Prostate gland (tissue), 2 donors: ENCODE results near the gene TSPAN18. TPM values are rescaled to one million over a fixed set of nuclear protein-coding genes. Genes with fewer than 3 reads are reported as not detected.

ENCODE experiments used
- DNase-seq: peaks from one replicate; pipeline ENCODE4 v3.0.0-alpha.2; 2019; ENCODE audit warnings: low spot score
- H3K27ac ChIP-seq, 2 donors: fragments of 200-600 bp; sonication (generic); 2 replicates each; pipeline ENCODE4 v1.5.1; 2017 to 2019
- H3K27me3 ChIP-seq: fragments of 200-600 bp; sonication (generic); replicated peaks from 2 replicates; pipeline ENCODE4 v1.5.1; 2019; ENCODE audit not compliant: insufficient read depth
- H3K36me3 ChIP-seq, 2 donors: fragments of 200-600 bp; sonication (generic); 1 replicate in 1 of 2; 2 replicates in 1 of 2; pipeline versions ENCODE4 v1.5.1 to v1.8.1; 2017 to 2019
- H3K4me1 ChIP-seq: fragments of 200-600 bp; sonication (generic); replicated peaks from 2 replicates; pipeline ENCODE4 v1.5.1; 2019
- H3K4me3 ChIP-seq, 2 donors: fragments of 200-600 bp; sonication (generic); 2 replicates each; pipeline ENCODE4 v1.5.1; 2017 to 2019
- H3K9me3 ChIP-seq: fragments of 200-600 bp; sonication (generic); 2 replicates; pipeline ENCODE4 v1.5.1; 2017
- POLR2A ChIP-seq: fragments of 450-650 bp; IDR thresholded peaks from one replicate; pipeline ENCODE4 v1.6.1; 2016; ENCODE audit warnings: antibody characterized with exemption, mild to moderate bottlenecking
- POLR2AphosphoS5 ChIP-seq: sonication (generic); formaldehyde crosslinking; IDR thresholded peaks from one replicate; pipeline ENCODE4 v1.6.1; 2017; ENCODE audit warnings: antibody characterized with exemption
- WGBS: methylation state at CpG from one replicate; pipeline ENCODE4 v1.1.5; 2018; 5-methylcytosine and 5-hydroxymethylcytosine counted together
- intact Hi-C: fragments of 100-400 bp; cut with DNase I; formaldehyde crosslinking; loops from one replicate; pipeline ENCODE4 v1.14.2; 2022
- total RNA-seq, 2 donors: library from RNA; depleted of rRNA; stranded (reverse); fragments of >200 nt; gene quantifications; one replicate each; pipeline ENCODE4 v1.1.0, GENCODE V29; 2016
- TF ChIP-seq, protein P1 (sequence below), 4 experiments: fragments of 200-600 bp in 2 of 4; fragments of 450-650 bp in 2 of 4; sonication (generic) in 2 of 4; IDR thresholded peaks; 1 replicate in 3 of 4; 2 replicates in 1 of 4; pipeline ENCODE4 v1.5.1; 2016 to 2019; ENCODE audit warnings: antibody characterized with exemption in 4 of 4, mild to moderate bottlenecking in 2 of 4, moderate library complexity in 2 of 4

The TSPAN18 gene
- total RNA-seq, 2 donors from 2014 or later, result 4.1 to 6.6 TPM

DNA sequence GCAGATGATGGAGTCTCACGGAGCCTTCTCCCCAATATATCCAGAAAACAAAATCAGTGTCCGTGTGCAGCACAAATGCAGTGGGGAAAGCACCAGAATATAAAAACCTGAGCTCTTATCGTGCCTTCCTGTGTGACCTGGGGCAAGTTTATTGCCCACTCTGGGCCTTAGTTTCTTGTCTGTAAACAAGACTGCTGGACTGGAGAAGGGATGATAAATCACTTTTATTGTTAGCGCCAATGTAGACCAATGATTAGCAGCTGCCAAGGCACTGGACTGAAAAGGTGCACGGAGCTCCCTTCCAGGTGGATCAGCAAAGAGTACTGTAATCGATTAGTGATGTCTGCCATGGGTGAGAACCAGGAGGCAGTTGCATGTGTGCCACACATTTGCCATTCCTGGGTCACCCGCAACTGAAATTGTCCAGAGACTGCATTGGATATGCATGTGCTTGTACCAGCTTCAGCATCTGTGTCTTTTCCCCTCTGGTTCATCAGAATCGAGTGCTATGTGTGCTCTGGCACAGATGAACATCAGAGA lies 89.2 kb downstream of the TSPAN18 start:
- Histone ChIP-seq H3K9me3 (no peaks in the 10 kb centered on the region), H3K27ac (no peak overlapping the region), H3K4me1 (no peaks in the 10 kb centered on the region), H3K4me3 (no peak overlapping the region), H3K27me3 (no peaks in the 10 kb centered on the region), H3K36me3 (no peaks in the 10 kb centered on the region)
- 93% methylated on average over 8 of the region's 8 CpGs for WGBS
- DNase-seq, result no peak
- TF ChIP-seq, protein P1, sequence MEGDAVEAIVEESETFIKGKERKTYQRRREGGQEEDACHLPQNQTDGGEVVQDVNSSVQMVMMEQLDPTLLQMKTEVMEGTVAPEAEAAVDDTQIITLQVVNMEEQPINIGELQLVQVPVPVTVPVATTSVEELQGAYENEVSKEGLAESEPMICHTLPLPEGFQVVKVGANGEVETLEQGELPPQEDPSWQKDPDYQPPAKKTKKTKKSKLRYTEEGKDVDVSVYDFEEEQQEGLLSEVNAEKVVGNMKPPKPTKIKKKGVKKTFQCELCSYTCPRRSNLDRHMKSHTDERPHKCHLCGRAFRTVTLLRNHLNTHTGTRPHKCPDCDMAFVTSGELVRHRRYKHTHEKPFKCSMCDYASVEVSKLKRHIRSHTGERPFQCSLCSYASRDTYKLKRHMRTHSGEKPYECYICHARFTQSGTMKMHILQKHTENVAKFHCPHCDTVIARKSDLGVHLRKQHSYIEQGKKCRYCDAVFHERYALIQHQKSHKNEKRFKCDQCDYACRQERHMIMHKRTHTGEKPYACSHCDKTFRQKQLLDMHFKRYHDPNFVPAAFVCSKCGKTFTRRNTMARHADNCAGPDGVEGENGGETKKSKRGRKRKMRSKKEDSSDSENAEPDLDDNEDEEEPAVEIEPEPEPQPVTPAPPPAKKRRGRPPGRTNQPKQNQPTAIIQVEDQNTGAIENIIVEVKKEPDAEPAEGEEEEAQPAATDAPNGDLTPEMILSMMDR (IDR thresholded peaks at IDR 0.05), result no peak
- no peak for TF ChIP-seq POLR2A
- TF ChIP-seq POLR2AphosphoS5, result no peak
- intact Hi-C loops, result no loop called here

DNA sequence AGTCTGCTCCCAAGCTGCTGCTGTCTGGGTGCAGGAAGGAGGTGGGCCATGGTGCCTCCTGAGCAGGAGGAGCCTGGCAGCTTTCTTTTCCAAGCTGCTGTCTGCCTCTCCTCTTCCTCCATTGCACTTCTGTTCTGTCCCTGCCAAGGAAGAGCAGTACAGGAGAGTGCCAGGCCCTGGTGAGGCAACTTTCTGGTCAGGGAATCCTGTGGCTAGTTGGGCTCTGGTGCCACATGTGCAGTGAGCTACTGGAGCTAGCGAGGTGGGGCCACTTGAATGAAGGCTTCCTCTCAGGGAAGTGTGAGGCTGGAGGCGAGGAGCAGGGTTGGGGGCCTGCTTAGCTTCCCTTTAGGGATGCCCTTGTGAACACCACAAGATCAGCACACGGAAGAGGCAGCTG lies 90.0 kb downstream of the TSPAN18 start:
- intact Hi-C loops, result no loop called here
- H3K27ac ChIP-seq, result no peak overlapping the region

DNA sequence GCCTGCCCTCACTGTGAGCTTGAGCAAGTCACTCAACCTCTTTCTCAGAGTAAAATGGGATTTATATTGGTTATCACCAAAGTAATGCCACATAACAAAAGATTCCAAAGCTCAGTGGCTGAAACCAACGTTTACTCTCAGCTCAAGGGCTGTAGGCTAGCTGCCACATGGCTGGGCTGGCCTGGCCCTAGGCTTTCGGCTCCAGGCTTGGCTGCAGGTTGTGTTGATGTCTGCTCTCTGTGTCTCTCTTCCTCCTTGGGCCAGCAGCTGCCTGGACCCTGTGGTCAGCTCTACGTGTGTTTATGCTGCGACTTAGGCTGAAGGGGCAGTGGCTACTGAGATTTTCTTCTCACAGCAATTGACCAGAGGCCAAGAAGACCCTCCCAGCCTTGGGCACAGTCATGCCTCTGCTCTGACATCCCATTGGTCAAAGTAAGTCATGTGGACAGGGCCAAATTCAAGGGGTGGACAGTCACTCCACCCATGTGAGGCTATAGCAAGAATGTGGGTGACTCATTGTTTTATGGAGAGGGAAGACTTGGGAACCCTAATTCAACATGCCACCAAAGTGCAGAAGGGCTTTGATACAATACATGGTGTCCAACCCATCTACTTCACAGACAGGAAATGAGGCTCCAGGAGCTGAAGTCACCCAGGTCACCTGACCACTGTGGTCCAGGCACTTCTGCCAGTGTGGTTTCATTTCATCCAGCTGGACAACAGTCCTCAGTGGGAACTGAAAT lies 90.6 kb downstream of the TSPAN18 start:
- DNase-seq, result no peak
- no peaks in the 10 kb centered on the region for H3K4me1 ChIP-seq
- no peaks in the 10 kb centered on the region for H3K36me3 ChIP-seq
- intact Hi-C loops, result no loop called here
- no peak overlapping the region for H3K27ac ChIP-seq
- WGBS, result 78% methylated on average over 4 of the region's 4 CpGs
- no peak overlapping the region for H3K4me3 ChIP-seq
- H3K9me3 ChIP-seq, result no peaks in the 10 kb centered on the region
- no peaks in the 10 kb centered on the region for H3K27me3 ChIP-seq
- TF ChIP-seq POLR2A, result no peak
- TF ChIP-seq, protein P1 (IDR thresholded peaks at IDR 0.05), result no peak
- TF ChIP-seq POLR2AphosphoS5, result no peak

More for the DNA sequence above, 90.0 kb downstream of the TSPAN18 start:
- DNase-seq, result no peak
- Histone ChIP-seq H3K4me3 (no peak overlapping the region), H3K9me3 (no peaks in the 10 kb centered on the region), H3K4me1 (no peaks in the 10 kb centered on the region), H3K36me3 (no peaks in the 10 kb centered on the region), H3K27me3 (no peaks in the 10 kb centered on the region)
- WGBS, result 100% methylated on average over 3 of the region's 3 CpGs
- no peak for TF ChIP-seq POLR2A
- TF ChIP-seq, protein P1 (IDR thresholded peaks at IDR 0.05), result no peak
- no peak for TF ChIP-seq POLR2AphosphoS5

DNA sequence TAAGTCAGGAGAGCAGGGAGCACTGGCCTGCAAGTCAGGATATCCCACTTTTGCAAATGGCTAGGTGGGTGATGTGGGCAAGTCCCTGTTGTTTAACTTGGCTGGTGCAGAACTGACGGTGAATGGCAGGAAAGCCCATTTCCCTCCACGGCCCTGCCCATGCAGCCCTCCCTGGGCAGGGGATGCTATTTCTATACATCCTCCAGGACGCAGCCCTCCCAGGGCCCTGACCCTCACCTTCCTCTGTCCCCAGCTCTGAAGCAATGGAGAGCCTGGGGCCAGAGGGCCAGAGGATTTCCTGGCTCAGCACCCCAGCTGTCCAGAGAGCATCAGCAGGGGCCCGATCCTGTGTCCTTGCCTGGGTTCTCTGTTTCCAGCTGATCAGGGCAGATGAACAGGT lies 91.3 kb downstream of the TSPAN18 start:
- no peak for DNase-seq
- H3K36me3 ChIP-seq, result no peaks in the 10 kb centered on the region
- intact Hi-C loops, result no loop called here
- TF ChIP-seq, protein P1 (IDR thresholded peaks at IDR 0.05), result no peak
- TF ChIP-seq POLR2A, result no peak
- H3K27me3 ChIP-seq, result no peaks in the 10 kb centered on the region
- no peak overlapping the region for H3K27ac ChIP-seq
- H3K9me3 ChIP-seq, result no peaks in the 10 kb centered on the region
- WGBS, result 80% methylated on average over 4 of the region's 4 CpGs
- no peaks in the 10 kb centered on the region for H3K4me1 ChIP-seq
- no peak overlapping the region for H3K4me3 ChIP-seq

DNA sequence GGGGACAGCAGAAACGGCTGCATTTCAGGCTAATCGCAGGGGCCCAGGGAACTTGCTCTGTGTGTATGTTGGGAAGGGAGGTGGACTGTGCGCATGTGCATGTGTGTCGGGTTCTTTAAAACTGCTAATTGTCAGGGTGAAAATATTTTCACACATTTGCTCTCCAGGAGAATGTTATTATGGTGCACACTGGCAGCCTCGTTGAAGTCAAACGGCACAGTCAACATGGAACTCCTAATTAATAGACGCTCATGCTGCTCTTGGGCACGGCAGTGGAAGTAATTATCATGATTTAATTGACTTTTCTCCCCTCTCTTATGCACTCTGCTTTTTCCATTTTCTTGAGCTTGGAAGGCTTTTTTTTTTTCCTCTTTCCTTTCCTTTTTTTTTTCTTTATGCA lies 92.6 kb downstream of the TSPAN18 start:
- Histone ChIP-seq H3K4me3 (no peak overlapping the region), H3K4me1 (no peaks in the 10 kb centered on the region), H3K36me3 (no peaks in the 10 kb centered on the region), H3K27me3 (no peaks in the 10 kb centered on the region), H3K27ac (no peak overlapping the region), H3K9me3 (no peaks in the 10 kb centered on the region)
- no peak for DNase-seq
- TF ChIP-seq, protein P1 (IDR thresholded peaks at IDR 0.05), result no peak
- TF ChIP-seq POLR2A (no peak), POLR2AphosphoS5 (no peak)
- WGBS, result 83% methylated on average over 8 of the region's 8 CpGs
- intact Hi-C loops, result no loop called here
